ENCODE data around the gene HECTD1.

DNA sequence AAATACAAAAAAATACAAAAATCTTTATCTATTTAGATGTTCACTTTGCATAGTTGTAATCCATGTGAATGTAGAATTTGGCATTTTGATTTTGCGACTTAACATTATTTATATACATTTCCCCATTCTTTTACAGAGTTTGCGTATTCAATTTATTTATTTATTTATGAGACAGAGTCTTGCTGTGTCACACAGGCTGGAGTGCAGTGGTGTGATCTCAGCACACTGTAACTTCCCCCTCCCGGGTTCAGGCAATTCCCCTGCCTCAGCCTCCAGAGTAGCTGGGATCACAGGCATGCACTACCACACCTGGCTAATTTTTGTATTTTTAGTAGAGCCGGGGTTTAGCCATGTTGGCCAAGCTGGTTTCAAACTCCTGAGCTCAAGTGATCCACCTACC is 156.1 kb downstream of the HECTD1 start:
- TF ChIP-seq EZH2 (IDR thresholded peaks at IDR 0.05; ENCODE audit: borderline replicate concordance, low read depth, low read length, poor library complexity, severe bottlenecking): no peak
- TF ChIP-seq, protein P1, sequence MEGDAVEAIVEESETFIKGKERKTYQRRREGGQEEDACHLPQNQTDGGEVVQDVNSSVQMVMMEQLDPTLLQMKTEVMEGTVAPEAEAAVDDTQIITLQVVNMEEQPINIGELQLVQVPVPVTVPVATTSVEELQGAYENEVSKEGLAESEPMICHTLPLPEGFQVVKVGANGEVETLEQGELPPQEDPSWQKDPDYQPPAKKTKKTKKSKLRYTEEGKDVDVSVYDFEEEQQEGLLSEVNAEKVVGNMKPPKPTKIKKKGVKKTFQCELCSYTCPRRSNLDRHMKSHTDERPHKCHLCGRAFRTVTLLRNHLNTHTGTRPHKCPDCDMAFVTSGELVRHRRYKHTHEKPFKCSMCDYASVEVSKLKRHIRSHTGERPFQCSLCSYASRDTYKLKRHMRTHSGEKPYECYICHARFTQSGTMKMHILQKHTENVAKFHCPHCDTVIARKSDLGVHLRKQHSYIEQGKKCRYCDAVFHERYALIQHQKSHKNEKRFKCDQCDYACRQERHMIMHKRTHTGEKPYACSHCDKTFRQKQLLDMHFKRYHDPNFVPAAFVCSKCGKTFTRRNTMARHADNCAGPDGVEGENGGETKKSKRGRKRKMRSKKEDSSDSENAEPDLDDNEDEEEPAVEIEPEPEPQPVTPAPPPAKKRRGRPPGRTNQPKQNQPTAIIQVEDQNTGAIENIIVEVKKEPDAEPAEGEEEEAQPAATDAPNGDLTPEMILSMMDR (conservative IDR thresholded peaks at IDR 0.05; ENCODE audit: low read depth, low read length): no peak
